Osteocyte (in vitro differentiated cells): Measurements from ENCODE around the gene ALK. TPM values are rescaled to one million over a fixed set of nuclear protein-coding genes. Genes with fewer than 3 reads are reported as not detected.

Experiments used
- DNase-seq: peaks from one replicate; pipeline ENCODE4 v3.0.0; 2021; ENCODE audit warnings: mixed read lengths; ENCODE audit not compliant: unreplicated experiment; ENCODE audit errors: extremely low spot score
- H3K27ac Mint-ChIP-seq: one replicate; pipeline ENCODE4 v1.8.0; 2021; ENCODE audit warnings: mild to moderate bottlenecking, mixed read lengths; ENCODE audit not compliant: unreplicated experiment
- H3K27me3 Mint-ChIP-seq: one replicate; pipeline ENCODE4 v1.8.0; 2021; ENCODE audit warnings: mixed read lengths; ENCODE audit not compliant: unreplicated experiment
- H3K36me3 Mint-ChIP-seq: one replicate; pipeline ENCODE4 v1.8.0; 2021; ENCODE audit warnings: mixed read lengths; ENCODE audit not compliant: unreplicated experiment
- H3K4me1 Mint-ChIP-seq: one replicate; pipeline ENCODE4 v1.8.0; 2021; ENCODE audit warnings: mixed read lengths; ENCODE audit not compliant: unreplicated experiment
- H3K4me3 Mint-ChIP-seq: one replicate; pipeline ENCODE4 v1.8.0; 2021; ENCODE audit warnings: mild to moderate bottlenecking, moderate library complexity, mixed read lengths; ENCODE audit not compliant: unreplicated experiment
- H3K9me3 Mint-ChIP-seq: one replicate; pipeline ENCODE4 v1.8.0; 2021; ENCODE audit warnings: mixed read lengths; ENCODE audit not compliant: unreplicated experiment
- CTCF ChIP-seq: fragments of 200-600 bp; sonication (generic); IDR thresholded peaks from 2 replicates; pipeline ENCODE4 v1.5.0; 2021; ENCODE audit warnings: antibody characterized with exemption, mild to moderate bottlenecking, moderate library complexity
- total RNA-seq: library from RNA; stranded (reverse); gene quantifications from 2 replicates; pipeline ENCODE4 v1.2.1, GENCODE V29; 2021

ALK gene
- total RNA-seq, 1 donor from 2014 or later = not detected

GRCh38 chr2:29193681-29194080 is 727.7 kb downstream of the ALK start:
- H3K4me3 Mint-ChIP-seq = no peak overlapping the region
- no peaks in the 10 kb centered on the region for H3K36me3 Mint-ChIP-seq
- no peak for TF ChIP-seq CTCF
- H3K4me1 Mint-ChIP-seq = peaks cover 5% of the 10 kb centered on the region
- H3K9me3 Mint-ChIP-seq = no peaks in the 10 kb centered on the region
- H3K27me3 Mint-ChIP-seq = no peaks in the 10 kb centered on the region
- no peak for DNase-seq
- H3K27ac Mint-ChIP-seq = no peak overlapping the region

- no peaks in the 10 kb centered on the region for H3K9me3 Mint-ChIP-seq
- no peak overlapping the region for H3K27ac Mint-ChIP-seq
- no peak for TF ChIP-seq CTCF
Observed at GRCh38 chr2:29193111-29193510, 728.3 kb downstream of the ALK start.

GRCh38 chr2:29192526-29192925 is 728.9 kb downstream of the ALK start:
- H3K27me3 Mint-ChIP-seq = no peaks in the 10 kb centered on the region
- peaks cover 5% of the 10 kb centered on the region for H3K4me1 Mint-ChIP-seq
- DNase-seq = no peak
- H3K27ac Mint-ChIP-seq = no peak overlapping the region
- no peak for TF ChIP-seq CTCF
- H3K4me3 Mint-ChIP-seq = no peak overlapping the region
- no peaks in the 10 kb centered on the region for H3K9me3 Mint-ChIP-seq
- H3K36me3 Mint-ChIP-seq = peaks cover 5% of the 10 kb centered on the region

More at GRCh38 chr2:29193111-29193510, 728.3 kb downstream of the ALK start:
- Mint-ChIP-seq H3K27me3 (no peaks in the 10 kb centered on the region), H3K36me3 (peaks cover 1% of the 10 kb centered on the region), H3K4me1 (peaks cover 5% of the 10 kb centered on the region), H3K4me3 (no peak overlapping the region)
- no peak for DNase-seq

GRCh38 chr2:29191817-29192216 is 729.6 kb downstream of the ALK start:
- Mint-ChIP-seq H3K9me3 (no peaks in the 10 kb centered on the region), H3K4me1 (peaks cover 5% of the 10 kb centered on the region), H3K4me3 (no peak overlapping the region), H3K36me3 (peaks cover 5% of the 10 kb centered on the region), H3K27ac (no peak overlapping the region), H3K27me3 (no peaks in the 10 kb centered on the region)
- TF ChIP-seq CTCF = no peak
- no peak for DNase-seq

- no peak for DNase-seq
- H3K4me3 Mint-ChIP-seq = no peak overlapping the region
- no peaks in the 10 kb centered on the region for H3K27me3 Mint-ChIP-seq
- peaks cover 7% of the 10 kb centered on the region for H3K4me1 Mint-ChIP-seq
- peaks cover 8% of the 10 kb centered on the region for H3K36me3 Mint-ChIP-seq
- no peaks in the 10 kb centered on the region for H3K9me3 Mint-ChIP-seq
- TF ChIP-seq CTCF = no peak
- no peak overlapping the region for H3K27ac Mint-ChIP-seq
Observed at GRCh38 chr2:29189052-29189451, 732.3 kb downstream of the ALK start.
